ENCODE results near the gene GRHL1.
"Not testable (repeated sequence)": the region's sequence is repeated elsewhere in the genome, so short reads cannot be mapped to it uniquely, and the experiment has no call there.

The GRHL1 gene

DNA sequence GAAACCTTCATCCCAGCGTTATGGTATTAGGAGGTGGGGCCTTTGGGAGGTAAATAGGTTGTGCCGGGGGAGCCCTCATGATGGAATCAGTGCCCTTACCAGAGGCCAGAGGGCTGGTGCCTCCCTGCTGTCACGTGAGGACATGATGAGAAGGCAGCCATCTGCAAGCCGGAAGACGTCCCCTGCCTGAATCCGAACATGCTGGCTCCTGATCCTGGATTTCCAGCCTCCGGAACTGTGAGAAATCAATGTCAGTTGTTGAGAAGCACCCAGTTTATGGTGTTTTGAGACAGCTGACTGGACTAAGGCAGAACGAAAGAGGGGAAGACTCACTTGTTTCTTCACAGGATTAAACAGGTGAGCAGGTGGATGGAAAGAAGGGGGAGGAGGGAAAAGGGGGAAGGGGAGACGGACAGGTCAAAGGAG, 78.8 kb downstream of the GRHL1 start:
- no peak for DNase-seq

DNA sequence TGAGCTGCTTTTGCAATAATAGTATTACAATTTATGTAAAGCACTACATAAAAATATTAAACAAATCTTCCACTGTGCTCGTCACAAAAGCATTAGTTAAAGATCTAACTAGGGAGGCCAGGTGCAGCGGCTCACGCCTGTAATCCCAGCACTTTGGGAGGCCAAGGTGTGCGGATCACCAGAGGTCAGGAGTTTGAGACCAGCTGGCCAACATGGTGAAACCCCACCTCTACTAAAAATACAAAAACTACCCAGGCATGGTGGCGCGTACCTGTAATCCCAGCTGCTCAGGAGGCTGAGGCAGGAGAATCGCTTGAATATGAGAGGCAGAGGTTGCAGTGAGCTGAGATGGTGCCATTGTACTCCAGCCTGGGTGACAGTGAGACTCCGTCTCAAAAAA, 79.3 kb downstream of the GRHL1 start:
- not testable (repeated sequence) for DNase-seq

DNA sequence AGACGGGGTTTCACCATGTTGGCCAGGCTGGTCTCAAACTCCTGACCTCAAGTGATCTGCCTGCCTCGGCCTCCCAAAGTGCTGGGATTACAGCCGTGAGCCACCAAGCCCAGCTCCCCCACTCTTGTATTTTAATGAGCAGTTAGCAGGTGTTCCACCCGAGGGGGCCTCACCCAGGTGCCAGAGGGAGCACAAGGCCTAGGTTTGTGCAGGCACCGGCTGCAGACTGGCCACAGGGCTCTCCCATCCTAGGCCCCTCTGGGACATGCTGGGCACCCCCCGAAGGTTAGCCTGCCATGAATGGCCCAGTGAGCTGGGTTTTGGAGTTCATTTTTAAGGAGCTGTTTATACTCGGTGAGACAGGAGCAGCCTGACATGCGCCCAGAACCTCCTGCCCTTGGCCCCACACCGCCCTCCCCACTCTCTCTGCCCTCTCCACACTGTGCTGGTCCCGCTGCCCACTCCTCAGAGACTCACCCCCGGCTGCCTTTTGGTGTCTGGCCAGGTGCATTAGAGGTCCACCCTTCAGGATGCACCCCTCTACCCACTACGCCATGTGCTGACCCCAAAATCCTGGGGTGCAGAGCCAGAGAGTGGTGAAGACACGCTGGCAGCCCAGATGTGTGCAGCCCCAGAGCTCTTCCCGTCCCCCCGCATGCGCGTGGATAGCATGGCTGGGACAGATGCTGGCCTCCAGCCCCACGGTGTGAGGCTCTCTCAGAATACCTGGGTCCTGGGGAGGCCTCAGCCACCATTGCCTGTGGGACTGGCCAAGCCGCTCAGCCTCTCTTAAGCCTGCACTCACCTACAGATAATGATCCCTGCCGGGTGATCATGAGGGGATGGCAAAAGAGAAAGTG, 80.6 kb downstream of the GRHL1 start:
- DNase-seq: no peak

DNA sequence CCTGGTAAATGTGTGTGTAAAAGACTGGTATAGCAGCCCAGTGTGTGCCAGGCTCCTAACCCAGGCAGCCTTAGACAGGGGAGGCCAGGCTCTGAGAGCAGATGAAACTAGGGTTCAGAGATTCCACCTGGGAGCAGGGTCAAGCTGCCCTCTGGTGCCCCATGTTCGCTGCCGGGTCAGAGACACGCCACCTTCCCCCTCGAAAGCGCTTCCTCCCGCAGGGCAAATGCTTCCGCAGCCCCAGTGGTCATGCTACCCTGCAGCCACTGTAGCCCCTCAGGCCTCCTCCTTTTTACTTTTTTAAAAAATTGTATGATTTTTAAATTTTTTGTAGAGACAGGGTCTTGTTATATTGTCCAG, 81.2 kb downstream of the GRHL1 start:
- DNase-seq: no peak

DNA sequence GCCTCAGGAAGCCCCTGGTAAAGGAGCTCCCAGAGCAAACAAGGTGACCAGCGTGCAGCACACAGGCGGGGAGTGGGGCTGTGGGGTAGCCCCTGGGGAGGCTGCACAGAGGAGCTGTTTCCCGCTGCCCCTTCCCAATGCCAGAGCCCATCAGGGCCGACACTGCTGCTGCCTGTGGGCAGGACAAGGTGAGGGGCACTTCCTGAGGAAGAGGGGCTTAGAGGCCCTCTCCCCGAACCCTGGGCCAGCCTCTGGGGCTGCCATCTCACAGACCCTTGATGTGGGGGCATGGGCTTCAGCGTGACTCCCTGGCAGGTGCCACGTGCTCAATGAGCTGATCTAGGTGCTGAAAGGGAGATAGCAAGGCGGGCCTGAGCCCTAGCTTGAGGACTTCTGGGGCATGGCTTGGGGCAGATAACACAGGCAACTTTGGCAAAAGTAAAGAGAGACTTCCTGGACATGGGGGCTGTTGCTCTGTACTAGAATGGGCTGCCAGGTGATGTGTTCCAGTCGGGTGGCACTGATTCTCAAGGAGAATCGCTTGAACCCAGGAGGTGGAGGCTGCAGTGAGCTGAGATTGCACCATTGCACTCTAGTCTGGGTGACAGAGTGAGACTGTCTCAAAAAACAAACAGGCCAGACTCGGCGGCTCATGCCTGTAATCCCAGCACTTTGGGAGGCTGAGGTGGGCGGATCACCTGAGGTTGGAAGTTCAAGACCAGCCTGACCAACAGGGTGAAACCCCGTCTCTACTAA, 81.9 kb downstream of the GRHL1 start:
- no peak for DNase-seq

DNA sequence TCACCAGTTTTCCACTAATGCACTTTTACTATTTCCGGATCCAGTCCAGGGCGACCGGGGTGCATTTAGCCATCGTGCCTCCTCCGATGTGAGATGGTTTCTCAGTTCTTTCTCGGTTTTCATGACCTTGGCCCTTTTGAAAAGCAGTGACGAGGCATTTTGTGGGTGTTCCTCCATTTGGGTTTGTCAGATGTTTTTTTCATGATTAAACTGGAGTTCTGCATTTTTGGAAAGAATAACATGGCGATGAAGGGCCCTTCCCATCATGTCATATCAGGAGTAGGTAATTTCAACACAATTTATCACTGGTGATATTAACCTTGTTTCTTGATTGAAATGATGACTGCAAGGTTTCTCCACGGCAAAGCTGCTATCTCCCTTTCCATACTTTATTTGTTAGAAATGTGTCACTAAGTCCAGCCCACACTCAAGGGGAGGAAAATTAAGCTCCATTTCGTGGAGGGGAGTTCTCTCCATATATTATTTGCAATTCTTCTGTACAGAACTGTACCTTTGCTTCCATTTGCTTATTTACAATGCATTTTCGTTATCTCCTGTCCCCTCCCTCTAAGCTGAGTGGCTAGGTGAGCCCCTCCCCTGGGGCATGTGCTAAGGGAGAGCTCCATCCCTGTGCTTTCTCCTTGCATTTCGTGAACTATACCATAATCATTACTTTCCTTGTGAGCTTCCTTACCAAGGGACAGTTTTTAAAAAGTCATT, 83.0 kb downstream of the GRHL1 start:
- DNase-seq: no peak

DNA sequence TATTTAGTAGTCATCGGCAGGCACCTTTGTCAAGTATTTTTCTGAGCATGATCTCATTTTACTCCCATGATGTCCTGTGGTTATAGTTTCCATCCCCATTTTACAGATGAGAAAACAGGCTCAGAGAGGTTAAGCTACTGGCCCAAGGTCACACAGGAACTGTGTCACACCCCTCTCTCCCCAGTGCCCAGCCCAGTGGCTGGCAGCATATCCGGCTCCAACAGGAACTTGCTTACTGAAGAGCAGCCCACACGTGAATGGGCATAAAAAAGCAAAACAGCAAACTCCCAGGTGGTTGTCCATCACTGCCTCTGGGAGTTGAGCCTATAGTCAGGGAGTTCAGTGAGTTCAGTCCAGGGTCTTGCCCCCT, 83.5 kb downstream of the GRHL1 start:
- no peak for DNase-seq

DNA sequence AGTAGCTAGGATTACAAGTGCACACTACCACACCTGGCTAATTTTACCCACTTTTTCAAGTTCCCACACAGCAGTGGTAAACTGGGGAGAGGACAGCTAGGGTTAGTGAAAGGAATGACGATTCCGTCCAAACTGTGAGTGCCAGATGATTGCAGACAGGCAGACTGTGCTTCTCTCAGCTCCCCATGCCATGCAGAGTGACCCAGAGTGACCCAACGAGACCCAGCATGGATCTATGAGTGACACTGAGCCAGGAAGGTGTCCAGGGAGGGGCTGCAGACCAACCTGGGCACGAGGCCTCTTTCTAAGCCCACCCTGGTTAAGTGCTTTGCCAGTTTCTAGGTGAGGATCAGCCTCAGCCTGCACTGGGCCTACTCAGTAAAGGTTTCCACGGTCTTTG, 84.1 kb downstream of the GRHL1 start:
- DNase-seq: no peak

DNA sequence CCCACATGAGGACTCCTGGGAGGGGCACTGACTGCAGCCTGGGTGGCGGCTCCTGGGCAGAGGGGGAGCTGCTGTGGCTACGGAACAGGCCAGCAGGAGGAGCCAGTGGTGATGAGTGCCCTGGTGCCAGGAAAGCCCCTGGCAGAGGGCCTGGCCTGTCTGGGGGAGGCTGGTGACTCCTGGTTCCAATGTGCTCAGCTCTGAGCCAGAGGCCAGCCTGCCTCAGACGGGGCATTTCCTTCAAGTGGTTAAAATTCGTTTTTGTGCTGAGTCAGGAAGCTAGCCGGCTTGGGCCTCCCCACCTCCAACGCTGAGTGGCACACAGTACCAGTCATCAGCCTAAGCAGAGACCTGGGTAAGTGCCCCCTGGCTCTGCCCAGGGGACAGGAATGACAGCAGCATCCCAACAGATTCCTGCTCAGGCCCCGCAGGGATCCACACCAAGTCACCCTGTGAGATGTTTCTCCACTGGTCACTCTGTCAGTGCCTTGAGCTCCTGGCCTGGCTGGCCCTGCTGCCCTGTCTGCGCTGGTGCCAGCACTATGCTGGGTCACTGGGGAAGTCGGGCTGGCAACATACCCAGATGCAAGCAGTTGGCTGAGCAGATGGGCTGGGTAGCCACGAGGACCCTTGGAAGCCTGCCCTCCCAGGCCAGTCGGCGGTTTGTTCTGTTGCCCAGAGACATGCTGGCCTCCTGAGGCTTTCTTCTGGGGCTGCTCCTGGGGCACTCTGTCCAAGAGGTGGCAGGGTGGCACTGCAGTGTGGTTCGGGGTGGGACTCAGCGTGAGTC, 84.8 kb downstream of the GRHL1 start:
- no peak for DNase-seq

DNA sequence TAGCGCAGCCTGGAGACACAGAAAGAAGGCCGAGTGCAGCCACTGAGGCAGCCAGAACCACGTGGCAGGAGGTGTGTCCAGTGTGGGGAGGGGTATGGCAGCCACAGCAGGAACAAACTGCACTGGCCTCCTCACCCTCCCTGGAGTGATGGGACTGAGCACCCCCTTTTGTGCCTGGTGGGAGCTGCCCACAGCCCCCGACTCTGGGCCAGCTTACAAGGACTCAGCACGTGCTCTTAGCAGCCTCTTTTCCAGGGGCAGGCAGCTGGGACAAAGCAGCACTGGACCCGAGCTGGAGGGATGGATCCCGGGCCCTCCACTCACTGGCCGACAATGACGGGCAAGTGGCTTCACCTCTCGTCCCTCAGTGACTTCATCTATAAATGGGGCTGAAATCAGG, 86.6 kb downstream of the GRHL1 start:
- no peak for DNase-seq

DNA sequence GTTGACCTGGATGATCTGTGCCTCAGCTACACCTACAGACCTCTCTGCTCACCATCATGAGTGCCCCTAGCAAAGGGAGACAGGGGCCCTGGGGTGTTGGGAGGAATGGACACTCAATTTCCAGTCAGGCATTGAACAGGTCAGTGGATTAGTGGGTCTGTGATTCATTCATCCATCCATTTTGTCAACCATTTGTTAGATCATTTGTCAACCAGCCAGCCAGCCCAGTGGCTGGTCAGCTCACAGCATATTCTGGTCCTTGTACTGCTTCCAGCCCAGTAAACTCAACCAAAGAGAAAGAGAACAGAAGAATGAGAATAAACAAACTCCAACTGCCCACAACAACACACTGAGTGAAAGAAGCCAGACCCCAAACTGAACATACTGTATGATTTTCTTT, 87.2 kb downstream of the GRHL1 start:
- DNase-seq: no peak

DNA sequence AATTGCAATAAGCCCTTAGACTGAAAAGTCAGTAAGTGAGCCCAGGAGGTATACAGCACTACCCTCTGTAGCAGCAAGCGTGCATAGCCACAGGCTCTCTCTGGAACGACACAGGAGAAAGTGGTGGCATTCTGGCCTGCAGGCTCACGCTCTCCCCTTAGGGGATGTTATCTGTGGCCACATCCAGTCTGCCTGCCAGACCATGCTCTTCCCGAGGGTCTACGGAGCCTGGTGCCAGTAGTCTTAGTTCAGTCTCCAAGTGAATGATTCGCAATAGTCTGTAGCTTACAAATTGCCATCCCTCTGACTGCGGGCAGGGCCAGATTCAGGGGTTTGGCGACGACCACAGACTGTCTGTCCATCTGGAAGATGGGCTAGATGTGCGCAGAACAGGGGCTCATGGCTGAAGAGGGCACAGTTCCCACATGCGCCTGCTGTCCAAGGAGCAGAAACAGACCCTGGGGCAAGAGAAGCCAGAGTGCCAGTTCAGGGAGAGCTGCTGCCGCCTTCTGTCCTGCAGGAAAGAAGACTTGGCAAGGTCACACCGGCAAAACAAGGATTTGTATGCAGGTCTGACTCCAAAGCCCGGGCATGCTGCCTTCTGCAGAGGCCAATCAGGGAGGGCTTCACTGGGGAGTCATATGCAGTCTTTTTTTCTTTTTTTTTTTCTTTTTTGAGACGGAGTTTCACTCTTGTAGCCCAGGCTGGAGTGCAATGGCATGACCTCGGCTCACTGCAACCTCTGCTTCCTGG, 88.3 kb downstream of the GRHL1 start:
- DNase-seq: no peak

DNA sequence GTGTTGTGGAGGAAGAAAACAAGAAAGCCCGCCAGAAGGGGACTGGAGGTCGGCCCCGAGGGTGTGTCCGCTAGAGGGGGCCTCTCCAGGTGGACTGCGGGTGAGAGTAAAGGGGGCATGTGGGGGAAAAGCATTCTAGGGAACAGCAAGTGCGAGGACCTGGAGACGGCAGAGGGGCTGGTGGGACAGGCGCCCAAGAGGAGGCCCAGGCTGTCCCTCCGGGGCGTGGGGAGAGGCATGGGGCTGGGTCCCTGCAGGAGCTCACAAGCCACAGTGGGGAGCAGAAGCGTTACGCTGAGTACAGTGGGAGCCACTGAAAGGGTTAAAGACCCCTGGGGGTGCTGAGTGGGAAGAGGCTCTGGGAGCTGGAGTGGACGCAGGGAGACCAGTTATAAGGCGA, 90.2 kb downstream of the GRHL1 start:
- no peak for DNase-seq

DNA sequence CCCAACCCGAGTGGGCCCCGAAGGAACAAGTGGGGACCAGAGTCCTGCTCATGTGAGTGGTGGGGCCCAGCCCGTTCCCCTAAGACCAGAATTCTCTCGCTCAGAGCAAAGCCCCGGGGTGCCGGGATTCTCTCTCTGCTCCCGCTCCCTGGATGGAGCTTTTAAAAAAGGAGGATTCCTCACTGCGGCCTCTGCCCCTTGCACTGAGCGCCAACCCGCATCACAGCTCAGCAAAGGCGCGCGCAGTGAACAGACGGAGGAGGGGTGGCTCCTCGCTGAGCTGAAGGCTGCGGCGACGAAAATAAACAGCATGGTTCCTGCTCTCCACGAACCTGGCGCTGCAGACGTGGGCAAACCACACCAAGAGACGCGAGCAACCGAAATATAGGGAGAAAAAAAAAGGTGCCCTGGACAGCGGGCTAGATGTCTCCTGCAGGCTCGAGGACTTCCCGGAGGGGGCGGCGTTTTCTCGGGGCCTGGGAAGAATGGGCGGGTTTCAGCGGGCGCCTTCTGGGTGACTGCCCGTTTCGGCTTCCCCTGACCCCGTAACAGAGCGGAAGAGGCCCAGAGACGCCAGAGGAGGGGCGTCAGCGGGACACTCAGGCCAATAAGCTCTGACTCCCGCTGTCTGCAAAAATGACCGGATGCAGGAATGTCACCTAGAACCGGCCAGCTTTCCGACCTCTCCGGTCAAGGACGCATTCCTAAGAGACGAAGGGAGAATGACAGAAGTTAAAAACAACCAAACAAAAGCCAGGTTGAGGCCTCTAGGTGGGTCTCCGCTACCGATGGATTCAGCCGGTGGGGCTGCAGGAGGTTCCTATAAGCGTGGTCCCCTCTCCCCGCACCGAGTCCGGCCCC, 91.0 kb downstream of the GRHL1 start:
- no peak for DNase-seq

DNA sequence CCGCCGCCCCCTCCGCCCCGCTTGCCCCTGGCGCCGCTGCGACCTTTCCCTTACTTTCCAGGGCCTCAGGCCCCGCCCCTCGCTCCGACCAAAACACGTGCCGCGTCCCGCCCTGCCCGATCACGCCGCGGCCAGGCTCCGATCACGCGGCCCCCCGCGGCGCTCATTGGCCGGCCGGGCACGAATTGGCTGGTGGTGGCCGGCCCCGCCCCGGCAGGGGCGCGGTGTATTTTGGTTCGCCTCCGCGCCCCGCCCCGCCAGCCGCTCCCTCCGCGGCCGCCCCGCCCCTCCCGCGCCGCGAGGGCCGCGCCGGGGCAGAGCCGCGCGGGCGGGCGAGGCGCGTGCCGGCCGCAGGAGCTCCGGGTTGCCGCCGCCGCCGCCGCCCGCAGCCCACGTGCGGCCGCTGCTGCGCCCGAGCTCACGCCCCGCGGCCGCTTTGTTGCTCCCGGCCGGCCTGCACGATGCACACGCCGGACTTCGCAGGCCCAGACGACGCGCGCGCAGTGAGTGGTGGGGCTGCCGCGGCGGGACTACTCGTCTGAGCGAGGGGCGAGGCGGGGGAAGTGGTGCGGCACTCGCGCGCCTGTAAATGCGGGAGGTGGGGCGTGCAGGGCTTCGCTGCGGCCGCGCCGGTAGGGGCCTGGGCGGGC, 91.9 kb downstream of the GRHL1 start, which contains the start of gene KLF11:
Gene KLF11, plus strand, starts transcription at position 295 of the 650 bp plus-strand sequence. Its CDS starts 167 bp downstream, at position 462.
- DNase-seq: peak; percentile 81

DNA sequence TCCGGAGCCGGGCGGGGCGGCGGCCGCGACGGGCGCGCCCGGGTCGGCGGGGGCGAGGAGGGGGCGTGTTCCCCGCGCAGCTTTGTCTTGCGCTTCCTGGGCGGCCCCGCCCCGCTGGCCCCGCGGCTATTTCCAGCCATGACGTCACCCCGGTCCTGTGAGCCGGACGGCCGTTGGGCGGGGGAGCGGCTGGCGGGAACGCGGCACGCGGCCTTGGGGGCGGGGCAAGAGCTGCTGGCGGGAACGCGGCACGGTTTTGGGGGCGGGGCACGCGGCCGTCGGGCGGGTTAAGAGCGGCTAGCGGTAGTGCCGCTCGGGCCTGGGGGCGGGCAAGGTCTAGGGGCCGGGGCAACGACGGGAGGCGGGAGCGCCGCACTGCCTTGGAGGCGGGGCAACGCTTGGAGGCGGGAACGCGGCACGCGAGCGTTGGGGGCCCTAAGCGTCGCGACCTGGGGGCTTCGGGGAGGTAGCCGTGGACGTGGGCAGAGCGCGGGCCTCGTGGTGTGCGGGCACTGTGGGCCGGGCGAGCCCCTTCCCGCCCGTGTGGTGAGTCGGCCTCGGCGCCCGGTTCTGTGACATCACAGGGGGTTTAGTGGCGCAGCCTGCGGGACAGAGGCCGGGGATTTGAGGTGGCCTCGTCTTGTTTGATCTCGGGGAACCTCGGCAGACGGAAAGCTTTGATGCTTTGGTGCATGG, 92.6 kb downstream of the GRHL1 start:
- peak; percentile 97 for DNase-seq

DNA sequence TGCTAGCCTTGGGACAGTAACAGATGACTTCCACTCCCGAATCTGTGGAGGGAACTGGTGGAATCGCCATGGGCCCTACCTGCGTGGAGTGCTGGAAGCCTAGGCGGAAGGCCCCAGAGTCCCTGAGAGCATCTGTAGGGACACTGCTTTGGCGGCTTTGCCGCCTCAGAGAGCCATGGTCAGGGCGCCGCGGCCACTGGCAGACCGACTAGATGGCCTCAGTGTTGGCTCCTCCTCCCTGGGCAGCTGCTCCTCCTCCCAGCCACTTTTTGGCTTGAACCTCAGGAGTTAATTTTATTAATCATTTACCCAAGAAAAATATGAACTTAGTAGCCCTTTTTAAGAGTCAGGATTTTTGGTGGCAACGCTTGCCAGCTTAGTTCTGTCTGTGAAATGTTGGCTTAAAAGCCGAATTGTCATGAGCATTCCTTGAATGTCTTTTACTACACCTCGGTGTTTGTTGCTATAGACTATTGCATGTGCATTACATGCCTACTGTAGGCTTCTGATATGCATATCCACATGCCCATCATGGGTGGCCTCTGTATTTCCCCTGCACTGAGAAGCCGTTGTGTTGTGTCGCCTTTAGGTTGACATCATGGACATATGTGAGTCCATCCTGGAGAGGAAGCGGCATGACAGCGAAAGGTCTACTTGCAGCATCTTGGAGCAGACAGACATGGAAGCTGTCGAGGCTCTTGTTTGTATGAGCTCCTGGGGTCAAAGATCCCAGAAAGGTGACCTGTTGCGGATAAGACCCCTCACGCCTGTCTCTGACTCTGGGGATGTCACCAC, 94.3 kb downstream of the GRHL1 start:
- DNase-seq: no peak

DNA sequence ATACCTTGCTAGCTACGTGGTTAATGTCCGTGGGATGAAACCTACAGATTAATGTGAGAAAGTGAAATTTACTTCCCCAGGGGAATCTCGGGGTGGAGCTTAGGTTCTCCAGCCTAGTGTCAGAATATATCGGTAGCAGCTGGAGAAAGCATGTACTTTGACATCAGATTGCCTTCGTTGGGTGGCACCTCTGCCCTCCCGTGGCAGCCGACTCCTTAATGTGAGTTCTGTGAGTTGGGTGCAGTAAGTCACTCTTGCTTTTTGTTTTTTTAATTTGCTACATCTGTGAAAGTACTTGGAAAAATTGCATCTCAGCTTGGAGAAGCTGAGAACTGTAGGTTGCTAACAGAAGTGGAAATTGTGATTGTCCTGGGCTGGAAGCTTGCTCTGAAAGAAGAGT, 95.4 kb downstream of the GRHL1 start:
- DNase-seq: no peak

Data from activated CD8-positive, alpha-beta memory T cell treated with anti-CD3 and anti-CD28 coated beads, Interleukin-2, amount 50 U/mL, for 48 hours (primary cell).